SK-N-SH (cell line): ENCODE measurements around the gene MICAL2. TPM values are rescaled to one million over a fixed set of nuclear protein-coding genes. Genes with fewer than 3 reads are reported as not detected.

Experiments
- CTCF ChIA-PET: fragments of 300-600, 350-600 bp; formaldehyde crosslinking; extraction: SDS; loops from one replicate; lab custom pipeline; 2021; lab: Yijun Ruan, JAX
- POLR2A ChIA-PET: fragments of 350-600 bp; sonication (Branson Sonifier 250); formaldehyde crosslinking; extraction: SDS; loops from one replicate; lab custom pipeline; 2020; ENCODE audit warnings: antibody characterized with exemption, inconsistent platforms; lab: Yijun Ruan, JAX
- DNase-seq: peaks from one replicate; pipeline ENCODE4 v3.0.0; 2012
- H2AFZ ChIP-seq: fragments of 200-600 bp; sonication (generic); 2 replicates; pipeline ENCODE4 v1.8.1; 2016; ENCODE audit warnings: antibody characterized with exemption, mild to moderate bottlenecking, low read depth
- H3F3A ChIP-seq: fragments of 200-600 bp; sonication (generic); replicated peaks from 2 replicates; pipeline ENCODE3; 2016; ENCODE audit warnings: antibody characterized with exemption, mild to moderate bottlenecking; ENCODE audit not compliant: insufficient read depth
- H3K27ac ChIP-seq, 2 experiments: fragments of 200-500 bp in 1 of 2; fragments of 200-600 bp in 1 of 2; sonication (Bioruptor generic) in 1 of 2; sonication (generic), shearing (Covaris generic) in 1 of 2; 2 replicates each; pipeline versions ENCODE4 v1.5.1 to v1.6.1; 2014 to 2016; ENCODE audit warnings: low read depth in 2 of 2, inconsistent platforms in 1 of 2, low read length in 1 of 2, mild to moderate bottlenecking in 1 of 2, mixed read lengths in 1 of 2
- H3K27me3 ChIP-seq: fragments of 200-600 bp; sonication (generic), shearing (Covaris generic); 2 replicates; pipeline ENCODE4 v1.6.1; 2016; ENCODE audit warnings: mixed run types; ENCODE audit not compliant: insufficient read depth
- H3K36me3 ChIP-seq, 2 experiments: fragments of 200-500 bp in 1 of 2; fragments of 200-600 bp in 1 of 2; sonication (Bioruptor generic) in 1 of 2; sonication (generic) in 1 of 2; replicated peaks in 1 of 2; 2 replicates each; pipeline versions ENCODE3 to v1.5.1; 2014 to 2016; ENCODE audit warnings: low read length in 1 of 2, mild to moderate bottlenecking in 1 of 2; ENCODE audit not compliant: insufficient read depth in 2 of 2, control insufficient read depth in 1 of 2
- H3K4me1 ChIP-seq, 2 experiments: fragments of 200-500 bp in 1 of 2; fragments of 200-600 bp in 1 of 2; sonication (Bioruptor generic) in 1 of 2; sonication (generic), shearing (Covaris generic) in 1 of 2; 2 replicates each; pipeline versions ENCODE4 v1.5.1 to v1.6.1; 2014 to 2016; ENCODE audit warnings: low read depth in 1 of 2, low read length in 1 of 2, mixed run types in 1 of 2; ENCODE audit not compliant: insufficient read depth in 2 of 2, control insufficient read depth in 1 of 2
- H3K4me2 ChIP-seq: fragments of 200-600 bp; sonication (generic), shearing (Covaris generic); 2 replicates; pipeline ENCODE4 v1.6.1; 2017; ENCODE audit warnings: mixed run types
- H3K4me3 ChIP-seq, 2 experiments: fragments of 200-500 bp in 1 of 2; fragments of 200-600 bp in 1 of 2; sonication (Bioruptor generic) in 1 of 2; sonication (generic), shearing (Covaris generic) in 1 of 2; 2 replicates each; pipeline versions ENCODE4 v1.5.1 to v1.8.1; 2014 to 2016; ENCODE audit warnings: low read depth in 2 of 2, inconsistent platforms in 1 of 2, low read length in 1 of 2, mild to moderate bottlenecking in 1 of 2, mixed read lengths in 1 of 2, moderate library complexity in 1 of 2
- H3K79me2 ChIP-seq: fragments of 200-600 bp; sonication (generic); 2 replicates; pipeline ENCODE4 v1.8.1; 2017; ENCODE audit warnings: mild to moderate bottlenecking; ENCODE audit not compliant: insufficient read depth
- H3K9ac ChIP-seq: fragments of 200-600 bp; sonication (generic); 2 replicates; pipeline ENCODE4 v1.6.1; 2017; ENCODE audit warnings: mixed run types
- H3K9me2 ChIP-seq: fragments of 200-600 bp; sonication (generic); 2 replicates; pipeline ENCODE4 v1.6.1; 2017; ENCODE audit warnings: mixed run types
- H3K9me3 ChIP-seq: fragments of 200-600 bp; sonication (generic); 2 replicates; pipeline ENCODE4 v1.6.1; 2017; ENCODE audit warnings: mixed run types, mild to moderate bottlenecking, moderate library complexity
- H4K20me1 ChIP-seq: fragments of 200-600 bp; sonication (generic); 2 replicates; pipeline ENCODE4 v1.6.1; 2017; ENCODE audit warnings: mild to moderate bottlenecking, mixed run types; ENCODE audit not compliant: insufficient read depth
- ELF1 ChIP-seq: IDR thresholded peaks from 2 replicates; pipeline ENCODE4 v1.4.0; 2012
- EP300 ChIP-seq, 2 experiments: IDR thresholded peaks; 2 replicates each; pipeline versions ENCODE4 v1.4.0 to v1.6.1; 2012; ENCODE audit warnings: borderline replicate concordance in 1 of 2, low read depth in 1 of 2, low read length in 1 of 2
- FOSL2 ChIP-seq: IDR thresholded peaks from 2 replicates; pipeline ENCODE4 v1.4.0; 2012; ENCODE audit warnings: low read depth, mild to moderate bottlenecking, moderate library complexity, borderline replicate concordance
- FOXM1 ChIP-seq: IDR thresholded peaks from 2 replicates; pipeline ENCODE4 v1.4.0; 2012; ENCODE audit warnings: low read depth, mild to moderate bottlenecking
- GATA2 ChIP-seq: sonication (generic); formaldehyde crosslinking; IDR thresholded peaks from 2 replicates; pipeline ENCODE4 v1.5.0; 2020; ENCODE audit warnings: mild to moderate bottlenecking, missing genetic modification reagents
- NFIC ChIP-seq: IDR thresholded peaks from 2 replicates; pipeline ENCODE4 v1.4.0; 2012; ENCODE audit warnings: borderline replicate concordance
- SIN3A ChIP-seq: IDR thresholded peaks from 2 replicates; pipeline ENCODE4 v1.6.1; 2012; ENCODE audit warnings: low read depth, mild to moderate bottlenecking, low read length, moderate library complexity, borderline replicate concordance
- SMC3 ChIP-seq: IDR thresholded peaks from 2 replicates; pipeline ENCODE4 v1.6.1; 2012; ENCODE audit warnings: low read depth, low read length, improper control_type of control experiment
- TAF1 ChIP-seq: IDR thresholded peaks from 2 replicates; pipeline ENCODE4 v1.6.1; 2012; ENCODE audit warnings: low read depth, mild to moderate bottlenecking, low read length, moderate library complexity, borderline replicate concordance
- TCF12 ChIP-seq: IDR thresholded peaks from 2 replicates; pipeline ENCODE4 v1.4.0; 2012
- YY1 ChIP-seq: IDR thresholded peaks from 2 replicates; pipeline ENCODE4 v1.4.0; 2012; ENCODE audit warnings: low read depth, mild to moderate bottlenecking
- WGBS: methylation state at CpG from one replicate; pipeline ENCODE4 v1.1.6; 2017; ENCODE audit warnings: low lambda C conversion rate; 5-methylcytosine and 5-hydroxymethylcytosine counted together
- polyA plus RNA-seq, 3 experiments: library from polyadenylated mRNA; depleted of rRNA; stranded (reverse); fragments of >200 nt; gene quantifications; 2 replicates each; pipeline ENCODE4 v1.2.3, GENCODE V29; 2012
- TF ChIP-seq, protein P1 (sequence below): fragments of 150-350 bp; IDR thresholded peaks from 2 replicates; pipeline ENCODE4 v1.6.1; 2017; ENCODE audit warnings: antibody characterized with exemption, low read length, low read depth, borderline replicate concordance
- TF ChIP-seq, protein P2 (sequence below): IDR thresholded peaks from 2 replicates; pipeline ENCODE4; 2012
- TF ChIP-seq, protein P3 (sequence below): IDR thresholded peaks from 2 replicates; pipeline ENCODE4 v1.4.0; 2012; ENCODE audit warnings: low read depth, borderline replicate concordance
- TF ChIP-seq, protein P4 (sequence below): IDR thresholded peaks from 2 replicates; pipeline ENCODE4 v1.6.1; 2012; ENCODE audit warnings: mild to moderate bottlenecking, low read depth, low read length, moderate library complexity
- TF ChIP-seq, protein P5 (sequence below): fragments of 150-350 bp; IDR thresholded peaks from 2 replicates; pipeline ENCODE4 v1.6.1; 2016; ENCODE audit warnings: mild to moderate bottlenecking, low read depth, low read length
- TF ChIP-seq, protein P6 (sequence below): IDR thresholded peaks from 2 replicates; pipeline ENCODE4 v1.4.0; 2012; ENCODE audit warnings: low read depth
- TF ChIP-seq, protein P7 (sequence below): fragments of 200-600 bp; sonication (generic); IDR thresholded peaks from 2 replicates; pipeline ENCODE4 v1.6.1; 2017; ENCODE audit warnings: antibody characterized with exemption, mild to moderate bottlenecking, moderate library complexity

MICAL2 gene
- polyA plus RNA-seq, 1 of the 3 experiments (the other 2 are of a cell fraction) = 54.6 TPM

DNA sequence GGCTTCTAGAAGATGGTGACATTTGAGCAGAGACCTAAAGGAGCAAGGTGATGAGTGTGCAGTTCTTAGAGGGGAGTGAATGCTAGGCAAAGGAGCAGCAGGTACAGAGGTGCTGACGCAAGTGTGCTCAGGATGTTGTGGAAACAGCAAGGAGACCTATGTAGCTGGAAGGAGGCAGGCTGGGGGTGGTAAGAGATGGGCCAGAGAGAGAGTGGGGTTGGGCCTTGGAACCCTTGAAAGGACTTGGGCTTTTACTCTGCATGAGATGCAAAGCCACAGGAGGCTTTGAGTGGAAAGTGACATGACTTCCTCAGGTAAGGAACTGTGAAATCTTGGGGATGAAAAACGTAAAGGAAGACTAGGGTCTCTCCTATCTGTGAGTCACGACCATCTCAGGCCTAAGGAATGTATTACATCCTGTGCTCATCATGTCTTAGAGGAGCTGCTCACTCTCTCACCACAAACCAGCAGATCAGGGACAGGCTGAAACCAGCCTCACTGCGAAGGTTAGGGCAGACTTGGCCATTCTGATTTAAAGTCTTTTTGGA, 65.4 kb downstream of the MICAL2 start (continued):
- TF ChIP-seq TAF1 (peak; percentile 18; the same call in 1 of the 2 replicates), YY1 (no peak)
- TF ChIP-seq, protein P1, sequence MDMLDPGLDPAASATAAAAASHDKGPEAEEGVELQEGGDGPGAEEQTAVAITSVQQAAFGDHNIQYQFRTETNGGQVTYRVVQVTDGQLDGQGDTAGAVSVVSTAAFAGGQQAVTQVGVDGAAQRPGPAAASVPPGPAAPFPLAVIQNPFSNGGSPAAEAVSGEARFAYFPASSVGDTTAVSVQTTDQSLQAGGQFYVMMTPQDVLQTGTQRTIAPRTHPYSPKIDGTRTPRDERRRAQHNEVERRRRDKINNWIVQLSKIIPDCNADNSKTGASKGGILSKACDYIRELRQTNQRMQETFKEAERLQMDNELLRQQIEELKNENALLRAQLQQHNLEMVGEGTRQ = no peak
- TF ChIP-seq, protein P2, sequence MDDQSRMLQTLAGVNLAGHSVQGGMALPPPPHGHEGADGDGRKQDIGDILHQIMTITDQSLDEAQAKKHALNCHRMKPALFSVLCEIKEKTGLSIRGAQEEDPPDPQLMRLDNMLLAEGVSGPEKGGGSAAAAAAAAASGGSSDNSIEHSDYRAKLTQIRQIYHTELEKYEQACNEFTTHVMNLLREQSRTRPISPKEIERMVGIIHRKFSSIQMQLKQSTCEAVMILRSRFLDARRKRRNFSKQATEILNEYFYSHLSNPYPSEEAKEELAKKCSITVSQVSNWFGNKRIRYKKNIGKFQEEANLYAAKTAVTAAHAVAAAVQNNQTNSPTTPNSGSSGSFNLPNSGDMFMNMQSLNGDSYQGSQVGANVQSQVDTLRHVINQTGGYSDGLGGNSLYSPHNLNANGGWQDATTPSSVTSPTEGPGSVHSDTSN = peak; percentile 70
- TF ChIP-seq, protein P3, sequence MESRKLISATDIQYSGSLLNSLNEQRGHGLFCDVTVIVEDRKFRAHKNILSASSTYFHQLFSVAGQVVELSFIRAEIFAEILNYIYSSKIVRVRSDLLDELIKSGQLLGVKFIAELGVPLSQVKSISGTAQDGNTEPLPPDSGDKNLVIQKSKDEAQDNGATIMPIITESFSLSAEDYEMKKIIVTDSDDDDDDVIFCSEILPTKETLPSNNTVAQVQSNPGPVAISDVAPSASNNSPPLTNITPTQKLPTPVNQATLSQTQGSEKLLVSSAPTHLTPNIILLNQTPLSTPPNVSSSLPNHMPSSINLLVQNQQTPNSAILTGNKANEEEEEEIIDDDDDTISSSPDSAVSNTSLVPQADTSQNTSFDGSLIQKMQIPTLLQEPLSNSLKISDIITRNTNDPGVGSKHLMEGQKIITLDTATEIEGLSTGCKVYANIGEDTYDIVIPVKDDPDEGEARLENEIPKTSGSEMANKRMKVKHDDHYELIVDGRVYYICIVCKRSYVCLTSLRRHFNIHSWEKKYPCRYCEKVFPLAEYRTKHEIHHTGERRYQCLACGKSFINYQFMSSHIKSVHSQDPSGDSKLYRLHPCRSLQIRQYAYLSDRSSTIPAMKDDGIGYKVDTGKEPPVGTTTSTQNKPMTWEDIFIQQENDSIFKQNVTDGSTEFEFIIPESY = no peak

DNA sequence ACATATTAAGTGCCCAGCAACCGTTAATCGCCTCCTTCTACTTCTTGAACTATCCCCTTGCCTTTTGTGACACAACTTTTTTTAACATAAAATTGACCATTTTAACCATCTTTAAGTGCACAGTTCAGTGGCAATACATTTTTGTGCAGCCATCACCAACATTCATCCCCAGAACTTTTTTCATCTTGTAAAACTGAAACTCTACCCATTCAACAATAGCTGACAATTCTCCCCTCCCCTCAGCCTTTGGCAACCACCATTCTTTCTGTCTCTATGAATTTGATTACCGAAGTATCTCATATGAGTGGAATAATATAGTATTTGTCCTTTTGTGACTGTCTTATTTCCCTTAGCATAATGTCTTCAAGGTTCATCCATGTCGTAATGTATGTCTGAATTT, 66.0 kb downstream of the MICAL2 start:
- H3K4me2 ChIP-seq = no peak overlapping the region
- H4K20me1 ChIP-seq = no peaks in the 10 kb centered on the region
- H2AFZ ChIP-seq = no peak overlapping the region
- WGBS = 87% methylated on average over 4 of the region's 4 CpGs
- POLR2A ChIA-PET = no interaction called here
- peaks cover 0 to 42% of the 10 kb centered on the region in 2 experiments for H3K36me3 ChIP-seq
- peak overlapping the region; percentile 67 for H3K9ac ChIP-seq
- H3K4me1 ChIP-seq = peaks cover 0 to 52% of the 10 kb centered on the region in 2 experiments; a peak in 2 of 4 replicates
- no peak for DNase-seq
- peaks cover 70% of the 10 kb centered on the region for H3F3A ChIP-seq
- no peak overlapping the region for H3K4me3 ChIP-seq
- peak overlapping the region in 1 of 2 experiments; percentile 99; a peak in 3 of 4 replicates for H3K27ac ChIP-seq
- no peaks in the 10 kb centered on the region for H3K27me3 ChIP-seq
- no peaks in the 10 kb centered on the region for H3K9me2 ChIP-seq
- H3K9me3 ChIP-seq = no peaks in the 10 kb centered on the region
- CTCF ChIA-PET = no interaction called here
- H3K79me2 ChIP-seq = peaks cover 88% of the 10 kb centered on the region
- TF ChIP-seq SMC3 (no peak), GATA2 (CRISPR knock-in tag) (no peak), FOSL2 (no peak), SIN3A (no peak), NFIC (no peak), ELF1 (no peak), TCF12 (no peak), FOXM1 (no peak), YY1 (no peak), EP300 (IDR thresholded peaks at IDR 0.05; ENCODE audit: borderline replicate concordance in 1 of 2, low read depth in 1 of 2, low read length in 1 of 2) (no peak)
- TF ChIP-seq, protein P1 = no peak
- TF ChIP-seq, protein P4, sequence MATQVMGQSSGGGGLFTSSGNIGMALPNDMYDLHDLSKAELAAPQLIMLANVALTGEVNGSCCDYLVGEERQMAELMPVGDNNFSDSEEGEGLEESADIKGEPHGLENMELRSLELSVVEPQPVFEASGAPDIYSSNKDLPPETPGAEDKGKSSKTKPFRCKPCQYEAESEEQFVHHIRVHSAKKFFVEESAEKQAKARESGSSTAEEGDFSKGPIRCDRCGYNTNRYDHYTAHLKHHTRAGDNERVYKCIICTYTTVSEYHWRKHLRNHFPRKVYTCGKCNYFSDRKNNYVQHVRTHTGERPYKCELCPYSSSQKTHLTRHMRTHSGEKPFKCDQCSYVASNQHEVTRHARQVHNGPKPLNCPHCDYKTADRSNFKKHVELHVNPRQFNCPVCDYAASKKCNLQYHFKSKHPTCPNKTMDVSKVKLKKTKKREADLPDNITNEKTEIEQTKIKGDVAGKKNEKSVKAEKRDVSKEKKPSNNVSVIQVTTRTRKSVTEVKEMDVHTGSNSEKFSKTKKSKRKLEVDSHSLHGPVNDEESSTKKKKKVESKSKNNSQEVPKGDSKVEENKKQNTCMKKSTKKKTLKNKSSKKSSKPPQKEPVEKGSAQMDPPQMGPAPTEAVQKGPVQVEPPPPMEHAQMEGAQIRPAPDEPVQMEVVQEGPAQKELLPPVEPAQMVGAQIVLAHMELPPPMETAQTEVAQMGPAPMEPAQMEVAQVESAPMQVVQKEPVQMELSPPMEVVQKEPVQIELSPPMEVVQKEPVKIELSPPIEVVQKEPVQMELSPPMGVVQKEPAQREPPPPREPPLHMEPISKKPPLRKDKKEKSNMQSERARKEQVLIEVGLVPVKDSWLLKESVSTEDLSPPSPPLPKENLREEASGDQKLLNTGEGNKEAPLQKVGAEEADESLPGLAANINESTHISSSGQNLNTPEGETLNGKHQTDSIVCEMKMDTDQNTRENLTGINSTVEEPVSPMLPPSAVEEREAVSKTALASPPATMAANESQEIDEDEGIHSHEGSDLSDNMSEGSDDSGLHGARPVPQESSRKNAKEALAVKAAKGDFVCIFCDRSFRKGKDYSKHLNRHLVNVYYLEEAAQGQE = no peak
- TF ChIP-seq, protein P5, sequence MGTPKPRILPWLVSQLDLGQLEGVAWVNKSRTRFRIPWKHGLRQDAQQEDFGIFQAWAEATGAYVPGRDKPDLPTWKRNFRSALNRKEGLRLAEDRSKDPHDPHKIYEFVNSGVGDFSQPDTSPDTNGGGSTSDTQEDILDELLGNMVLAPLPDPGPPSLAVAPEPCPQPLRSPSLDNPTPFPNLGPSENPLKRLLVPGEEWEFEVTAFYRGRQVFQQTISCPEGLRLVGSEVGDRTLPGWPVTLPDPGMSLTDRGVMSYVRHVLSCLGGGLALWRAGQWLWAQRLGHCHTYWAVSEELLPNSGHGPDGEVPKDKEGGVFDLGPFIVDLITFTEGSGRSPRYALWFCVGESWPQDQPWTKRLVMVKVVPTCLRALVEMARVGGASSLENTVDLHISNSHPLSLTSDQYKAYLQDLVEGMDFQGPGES = no peak
- TF ChIP-seq, protein P6, sequence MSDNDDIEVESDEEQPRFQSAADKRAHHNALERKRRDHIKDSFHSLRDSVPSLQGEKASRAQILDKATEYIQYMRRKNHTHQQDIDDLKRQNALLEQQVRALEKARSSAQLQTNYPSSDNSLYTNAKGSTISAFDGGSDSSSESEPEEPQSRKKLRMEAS = no peak
- TF ChIP-seq, protein P7, sequence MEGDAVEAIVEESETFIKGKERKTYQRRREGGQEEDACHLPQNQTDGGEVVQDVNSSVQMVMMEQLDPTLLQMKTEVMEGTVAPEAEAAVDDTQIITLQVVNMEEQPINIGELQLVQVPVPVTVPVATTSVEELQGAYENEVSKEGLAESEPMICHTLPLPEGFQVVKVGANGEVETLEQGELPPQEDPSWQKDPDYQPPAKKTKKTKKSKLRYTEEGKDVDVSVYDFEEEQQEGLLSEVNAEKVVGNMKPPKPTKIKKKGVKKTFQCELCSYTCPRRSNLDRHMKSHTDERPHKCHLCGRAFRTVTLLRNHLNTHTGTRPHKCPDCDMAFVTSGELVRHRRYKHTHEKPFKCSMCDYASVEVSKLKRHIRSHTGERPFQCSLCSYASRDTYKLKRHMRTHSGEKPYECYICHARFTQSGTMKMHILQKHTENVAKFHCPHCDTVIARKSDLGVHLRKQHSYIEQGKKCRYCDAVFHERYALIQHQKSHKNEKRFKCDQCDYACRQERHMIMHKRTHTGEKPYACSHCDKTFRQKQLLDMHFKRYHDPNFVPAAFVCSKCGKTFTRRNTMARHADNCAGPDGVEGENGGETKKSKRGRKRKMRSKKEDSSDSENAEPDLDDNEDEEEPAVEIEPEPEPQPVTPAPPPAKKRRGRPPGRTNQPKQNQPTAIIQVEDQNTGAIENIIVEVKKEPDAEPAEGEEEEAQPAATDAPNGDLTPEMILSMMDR = no peak
